SK-N-SH treated with all-trans-retinoic acid at 6 μM for 48 hours (cell line): Measurements from ENCODE around the gene SGCA.

Source experiments
- ATAC-seq: fragments of 200-7000 bp; cut with Tn5 transposase; 3 replicates; pipeline ENCODE4 v1.9.1; 2020; ENCODE audit warnings: mild to moderate bottlenecking, moderate library complexity
- ARNTL ChIP-seq: fragments of 450-650 bp; formaldehyde crosslinking; IDR thresholded peaks from 2 replicates; pipeline ENCODE4 v1.5.0; 2020; ENCODE audit warnings: low read depth, mild to moderate bottlenecking, moderate library complexity, borderline replicate concordance
- BACH2 ChIP-seq: fragments of 250-450 bp; sonication (Bioruptor Pico); IDR thresholded peaks from 2 replicates; pipeline ENCODE4 v1.9.0; 2021; ENCODE audit warnings: mild to moderate bottlenecking, borderline replicate concordance
- CREB5 ChIP-seq: fragments of 250-450 bp; sonication (Bioruptor Pico); IDR thresholded peaks from 2 replicates; pipeline ENCODE4 v1.5.1; 2020; ENCODE audit warnings: low read depth, mild to moderate bottlenecking, moderate library complexity
- CSDC2 ChIP-seq: fragments of 250-450 bp; sonication (Bioruptor Pico); IDR thresholded peaks from 2 replicates; pipeline ENCODE4 v1.5.0; 2020; ENCODE audit warnings: mild to moderate bottlenecking, moderate library complexity
- ESRRG ChIP-seq: fragments of 250-450 bp; sonication (Bioruptor Pico); IDR thresholded peaks from 2 replicates; pipeline ENCODE4 v1.6.1; 2021; ENCODE audit warnings: mild to moderate bottlenecking
- GLIS3 ChIP-seq: fragments of 250-450 bp; sonication (Bioruptor Pico); IDR thresholded peaks from 2 replicates; pipeline ENCODE4 v1.5.0; 2020; ENCODE audit warnings: mild to moderate bottlenecking, moderate library complexity
- ISL1 ChIP-seq: fragments of 250-450 bp; sonication (Bioruptor Pico); IDR thresholded peaks from 2 replicates; pipeline ENCODE4 v2.1.2; 2022; ENCODE audit warnings: mild to moderate bottlenecking, moderate library complexity
- OSR1 ChIP-seq: fragments of 250-450 bp; sonication (Bioruptor Pico); IDR thresholded peaks from 2 replicates; pipeline ENCODE4 v1.8.0; 2022; ENCODE audit warnings: moderate library complexity, mild to moderate bottlenecking, inconsistent platforms
- PATZ1 ChIP-seq: fragments of 250-450 bp; sonication (Bioruptor Pico); IDR thresholded peaks from 2 replicates; pipeline ENCODE4 v1.8.0; 2020; ENCODE audit warnings: mild to moderate bottlenecking, moderate library complexity, borderline replicate concordance
- POU6F1 ChIP-seq: fragments of 250-450 bp; sonication (Bioruptor Pico); IDR thresholded peaks from 2 replicates; pipeline ENCODE4 v1.8.0; 2021; ENCODE audit warnings: low read depth, mild to moderate bottlenecking, moderate library complexity, borderline replicate concordance
- PPARA ChIP-seq: fragments of 250-450 bp; sonication (Bioruptor Pico); IDR thresholded peaks from 2 replicates; pipeline ENCODE4 v1.5.0; 2020; ENCODE audit warnings: mild to moderate bottlenecking, borderline replicate concordance
- RARB ChIP-seq: fragments of 250-450 bp; sonication (Bioruptor Pico); IDR thresholded peaks from 2 replicates; pipeline ENCODE4 v1.8.0; 2021; ENCODE audit warnings: mild to moderate bottlenecking, moderate library complexity
- SNAI2 ChIP-seq: fragments of 250-450 bp; sonication (Bioruptor Pico); IDR thresholded peaks from 2 replicates; pipeline ENCODE4 v1.5.0; 2020; ENCODE audit warnings: mild to moderate bottlenecking, moderate library complexity
- TCF4 ChIP-seq: fragments of 250-450 bp; sonication (Bioruptor Pico); IDR thresholded peaks from 2 replicates; pipeline ENCODE4 v1.8.0; 2021; ENCODE audit warnings: mild to moderate bottlenecking, moderate library complexity, borderline replicate concordance
- TSHZ2 ChIP-seq: fragments of 250-450 bp; sonication (Bioruptor Pico); IDR thresholded peaks from 2 replicates; pipeline ENCODE4 v1.5.0; 2020; ENCODE audit warnings: mild to moderate bottlenecking, moderate library complexity
- ZC3H10 ChIP-seq: fragments of 250-450 bp; sonication (Bioruptor Pico); IDR thresholded peaks from 2 replicates; pipeline ENCODE4 v1.5.1; 2021; ENCODE audit warnings: mild to moderate bottlenecking, moderate library complexity
- ZFP3 ChIP-seq: fragments of 250-450 bp; sonication (Bioruptor Pico); IDR thresholded peaks from 2 replicates; pipeline ENCODE4 v1.5.0; 2020; ENCODE audit warnings: mild to moderate bottlenecking, moderate library complexity
- ZNF565 ChIP-seq: fragments of 450-650 bp; formaldehyde crosslinking; conservative IDR thresholded peaks from 2 replicates; pipeline ENCODE4 v1.5.0; 2020; ENCODE audit warnings: low read depth, mild to moderate bottlenecking, moderate library complexity
- ZNF70 ChIP-seq: fragments of 450-650 bp; formaldehyde crosslinking; IDR thresholded peaks from 2 replicates; pipeline ENCODE4 v1.5.0; 2020; ENCODE audit warnings: mild to moderate bottlenecking, moderate library complexity
- TF ChIP-seq, protein P1 (sequence below): fragments of 250-450 bp; sonication (Bioruptor Pico); IDR thresholded peaks from 2 replicates; pipeline ENCODE4 v1.5.1; 2021; ENCODE audit warnings: mild to moderate bottlenecking, moderate library complexity

SGCA gene

DNA sequence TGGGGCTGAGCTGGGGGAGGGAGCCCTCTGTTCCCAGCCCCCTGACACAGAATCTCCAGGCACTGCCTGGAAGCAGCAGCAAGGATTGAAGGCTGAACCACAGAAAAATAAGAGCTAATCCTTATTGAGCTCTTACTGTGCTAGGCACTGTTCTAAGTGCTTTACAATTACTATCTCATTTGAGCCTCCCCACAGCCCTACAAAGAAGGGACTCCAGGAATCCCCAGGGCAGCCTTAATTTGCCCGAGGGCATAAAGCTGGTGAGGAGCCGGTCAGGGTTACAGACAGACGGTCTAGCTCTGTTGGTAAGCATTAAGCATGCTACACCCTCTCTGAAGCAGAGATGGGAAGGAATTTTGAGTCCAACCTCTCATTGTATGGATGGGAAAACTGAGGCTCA is 42.9 kb upstream of the SGCA start:
- no peak for TF ChIP-seq CSDC2 (CRISPR knock-in tag)
- no peak for TF ChIP-seq TCF4 (CRISPR knock-in tag)
- no peak for TF ChIP-seq ZC3H10 (CRISPR knock-in tag)
- TF ChIP-seq SNAI2 (CRISPR knock-in tag) = no peak
- TF ChIP-seq PPARA (CRISPR knock-in tag) = no peak
- no peak for TF ChIP-seq POU6F1 (CRISPR knock-in tag)
- TF ChIP-seq CREB5 = no peak
- TF ChIP-seq RARB (CRISPR knock-in tag) = no peak
- no peak for TF ChIP-seq ISL1
- no peak for TF ChIP-seq ZFP3
- no peak for TF ChIP-seq BACH2 (CRISPR knock-in tag)
- no peak for ATAC-seq

- no peak for TF ChIP-seq TSHZ2 (CRISPR knock-in tag)
- no peak for TF ChIP-seq CREB5
- TF ChIP-seq RARB (CRISPR knock-in tag) = no peak
- no peak for TF ChIP-seq ZFP3
- no peak; the same call in 2 of the 3 replicates for ATAC-seq
Observed at GRCh38 chr17:50123649-50124349, 42.0 kb upstream of the SGCA start.

GRCh38 chr17:50125420-50125997 is 40.3 kb upstream of the SGCA start:
- TF ChIP-seq ZC3H10 (CRISPR knock-in tag) = no peak
- TF ChIP-seq ISL1 = no peak
- TF ChIP-seq, protein P1, sequence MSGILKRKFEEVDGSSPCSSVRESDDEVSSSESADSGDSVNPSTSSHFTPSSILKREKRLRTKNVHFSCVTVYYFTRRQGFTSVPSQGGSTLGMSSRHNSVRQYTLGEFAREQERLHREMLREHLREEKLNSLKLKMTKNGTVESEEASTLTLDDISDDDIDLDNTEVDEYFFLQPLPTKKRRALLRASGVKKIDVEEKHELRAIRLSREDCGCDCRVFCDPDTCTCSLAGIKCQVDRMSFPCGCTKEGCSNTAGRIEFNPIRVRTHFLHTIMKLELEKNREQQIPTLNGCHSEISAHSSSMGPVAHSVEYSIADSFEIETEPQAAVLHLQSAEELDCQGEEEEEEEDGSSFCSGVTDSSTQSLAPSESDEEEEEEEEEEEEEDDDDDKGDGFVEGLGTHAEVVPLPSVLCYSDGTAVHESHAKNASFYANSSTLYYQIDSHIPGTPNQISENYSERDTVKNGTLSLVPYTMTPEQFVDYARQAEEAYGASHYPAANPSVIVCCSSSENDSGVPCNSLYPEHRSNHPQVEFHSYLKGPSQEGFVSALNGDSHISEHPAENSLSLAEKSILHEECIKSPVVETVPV (CRISPR knock-in tag) = no peak
- no peak for TF ChIP-seq CSDC2 (CRISPR knock-in tag)
- TF ChIP-seq GLIS3 (CRISPR knock-in tag) = no peak
- no peak for TF ChIP-seq ARNTL (CRISPR knock-in tag)
- no peak for ATAC-seq

DNA sequence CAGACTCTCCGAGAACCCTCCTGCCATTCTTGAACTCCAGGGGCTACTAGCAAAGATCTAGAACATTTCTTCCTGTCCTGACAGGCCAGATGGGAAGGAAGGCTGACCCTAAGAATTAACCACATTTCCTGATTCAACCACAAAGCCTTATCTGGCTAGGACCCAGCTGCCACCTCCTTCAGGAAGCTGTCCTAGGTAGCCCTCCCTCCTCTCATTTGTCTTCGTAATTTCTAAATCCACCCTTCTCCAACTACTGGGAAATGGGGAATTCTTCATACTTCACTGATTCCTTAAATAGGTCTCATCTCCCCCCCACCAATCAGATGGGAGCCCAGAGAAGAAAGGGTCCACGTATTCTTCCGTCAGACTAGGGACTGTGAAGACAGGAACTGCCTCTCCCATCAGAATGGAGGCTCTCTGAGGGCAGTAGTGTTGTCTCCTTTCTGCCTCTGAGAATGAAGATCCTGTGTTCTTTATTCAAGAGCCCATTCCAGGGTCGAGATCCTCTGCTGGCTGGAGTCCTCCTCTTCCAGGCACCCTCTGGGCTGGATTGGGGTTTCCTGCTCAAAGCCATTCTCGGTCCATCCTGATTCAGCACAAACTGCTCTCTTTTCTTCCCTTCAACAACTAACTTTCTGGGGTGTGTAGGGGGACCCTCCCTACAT is 38.0 kb upstream of the SGCA start:
- ATAC-seq = no peak
- no peak for TF ChIP-seq ZNF565 (CRISPR knock-in tag)
- no peak for TF ChIP-seq ISL1
- TF ChIP-seq BACH2 (CRISPR knock-in tag) = no peak
- TF ChIP-seq ZC3H10 (CRISPR knock-in tag) = no peak
- no peak for TF ChIP-seq RARB (CRISPR knock-in tag)
- TF ChIP-seq OSR1 = no peak
- TF ChIP-seq ZNF70 (CRISPR knock-in tag) = no peak
- no peak for TF ChIP-seq ESRRG (CRISPR knock-in tag)
- TF ChIP-seq, protein P1 (CRISPR knock-in tag) = no peak
- TF ChIP-seq TCF4 (CRISPR knock-in tag) = no peak
- TF ChIP-seq PATZ1 (CRISPR knock-in tag) = no peak
- TF ChIP-seq, all 23 proteins: peak for 0
